HEK293 (cell line): Measurements from ENCODE around the gene SYDE1.

Experiments
- CTCF ChIA-PET: fragments of 350-600 bp; formaldehyde crosslinking; extraction: SDS; loops from one replicate; lab custom pipeline; 2021; ENCODE audit warnings: antibody characterized with exemption; lab: Yijun Ruan, JAX
- POLR2A ChIA-PET: fragments of 300-600 bp; formaldehyde crosslinking; extraction: SDS; loops from one replicate; lab custom pipeline; 2020; ENCODE audit warnings: antibody characterized with exemption, inconsistent platforms; lab: Yijun Ruan, JAX
- H3K27ac ChIP-seq: fragments of 200-500 bp; sonication (Bioruptor generic); 2 replicates; pipeline ENCODE4 v1.5.1; 2014; ENCODE audit warnings: low read depth, low read length, control low read depth, inconsistent platforms; ENCODE audit errors: extremely low read depth
- H3K36me3 ChIP-seq, 2 experiments: fragments of 200-500 bp in 1 of 2; sonication (Bioruptor generic) in 1 of 2; 1 replicate in 1 of 2; 2 replicates in 1 of 2; pipeline ENCODE4 v1.5.1; 2014 to 2017; ENCODE audit warnings: inconsistent platforms in 2 of 2, low read length in 2 of 2; ENCODE audit not compliant: control insufficient read depth in 2 of 2, insufficient read depth in 1 of 2
- H3K4me1 ChIP-seq: fragments of 200-500 bp; sonication (Bioruptor generic); 2 replicates; pipeline ENCODE4 v1.5.1; 2014; ENCODE audit warnings: mild to moderate bottlenecking, low read length, inconsistent platforms; ENCODE audit not compliant: control insufficient read depth, insufficient read depth
- H3K4me3 ChIP-seq: 2 replicates; pipeline ENCODE4 v1.5.1; 2011; ENCODE audit warnings: low read depth, mild to moderate bottlenecking, control low read depth, low read length, moderate library complexity
- H3K9me3 ChIP-seq: fragments of 200-500 bp; sonication (Bioruptor generic); 2 replicates; pipeline ENCODE4 v1.5.1; 2014; ENCODE audit warnings: low read depth, low read length, inconsistent platforms; ENCODE audit not compliant: control insufficient read depth, insufficient read depth
- GLI4 ChIP-seq: fragments of 450-650 bp; formaldehyde crosslinking; IDR thresholded peaks from 2 replicates; pipeline ENCODE4 v1.5.1; 2016; ENCODE audit warnings: missing biosample characterization, missing genetic modification characterization
- IKZF3 ChIP-seq: fragments of 450-650 bp; IDR thresholded peaks from 2 replicates; pipeline ENCODE4 v1.5.0; 2018; ENCODE audit warnings: missing biosample characterization, mild to moderate bottlenecking, missing genetic modification characterization, moderate library complexity
- TRIM28 ChIP-seq: IDR thresholded peaks from 2 replicates; pipeline ENCODE4 v1.6.1; 2011; ENCODE audit warnings: low read length, control low read depth, borderline replicate concordance
- WT1 ChIP-seq: fragments of 450-650 bp; formaldehyde crosslinking; IDR thresholded peaks from 2 replicates; pipeline ENCODE4 v1.5.1; 2016; ENCODE audit warnings: missing biosample characterization, missing genetic modification characterization
- ZBTB17 ChIP-seq: fragments of 450-650 bp; formaldehyde crosslinking; IDR thresholded peaks from 2 replicates; pipeline ENCODE4 v1.5.1; 2016; ENCODE audit warnings: missing biosample characterization, missing genetic modification characterization
- ZBTB48 ChIP-seq: fragments of 450-650 bp; formaldehyde crosslinking; IDR thresholded peaks from 2 replicates; pipeline ENCODE4 v1.5.1; 2016; ENCODE audit warnings: missing biosample characterization, missing genetic modification characterization
- ZEB2 ChIP-seq: fragments of 450-650 bp; formaldehyde crosslinking; IDR thresholded peaks from 2 replicates; pipeline ENCODE4 v1.5.1; 2016; ENCODE audit warnings: missing biosample characterization, missing genetic modification characterization
- ZNF16 ChIP-seq: fragments of 450-650 bp; formaldehyde crosslinking; IDR thresholded peaks from 2 replicates; pipeline ENCODE4 v1.5.1; 2016; ENCODE audit warnings: low read depth, missing biosample characterization, missing genetic modification characterization
- ZNF175 ChIP-seq: fragments of 450-650 bp; formaldehyde crosslinking; IDR thresholded peaks from 2 replicates; pipeline ENCODE4 v1.5.1; 2016; ENCODE audit warnings: missing biosample characterization, missing genetic modification characterization
- ZNF202 ChIP-seq: fragments of 450-650 bp; formaldehyde crosslinking; IDR thresholded peaks from 2 replicates; pipeline ENCODE4 v1.5.1; 2016; ENCODE audit warnings: missing biosample characterization, missing genetic modification characterization, borderline replicate concordance
- ZNF266 ChIP-seq: fragments of 450-650 bp; formaldehyde crosslinking; IDR thresholded peaks from 2 replicates; pipeline ENCODE4 v1.5.1; 2016; ENCODE audit warnings: missing biosample characterization, missing genetic modification characterization, low read depth
- ZNF37A ChIP-seq: fragments of 450-650 bp; IDR thresholded peaks from 2 replicates; pipeline ENCODE4 v1.5.1; 2018; ENCODE audit warnings: missing biosample characterization, missing genetic modification characterization
- ZNF394 ChIP-seq: fragments of 450-650 bp; formaldehyde crosslinking; IDR thresholded peaks from 2 replicates; pipeline ENCODE4 v1.5.1; 2016; ENCODE audit warnings: missing biosample characterization, missing genetic modification characterization, mild to moderate bottlenecking, moderate library complexity, borderline replicate concordance
- ZNF404 ChIP-seq: fragments of 450-650 bp; formaldehyde crosslinking; IDR thresholded peaks from 2 replicates; pipeline ENCODE4 v1.5.1; 2017; ENCODE audit warnings: missing biosample characterization, missing genetic modification characterization
- ZNF416 ChIP-seq: fragments of 450-650 bp; formaldehyde crosslinking; IDR thresholded peaks from 2 replicates; pipeline ENCODE4 v1.5.1; 2016; ENCODE audit warnings: missing biosample characterization, missing genetic modification characterization
- ZNF530 ChIP-seq: fragments of 450-650 bp; formaldehyde crosslinking; IDR thresholded peaks from 2 replicates; pipeline ENCODE4 v1.5.1; 2016; ENCODE audit warnings: low read depth, missing biosample characterization, missing genetic modification characterization
- ZNF560 ChIP-seq: fragments of 450-650 bp; formaldehyde crosslinking; IDR thresholded peaks from 2 replicates; pipeline ENCODE4 v1.5.1; 2017; ENCODE audit warnings: missing biosample characterization, missing genetic modification characterization, borderline replicate concordance
- ZNF600 ChIP-seq: fragments of 450-650 bp; formaldehyde crosslinking; IDR thresholded peaks from 2 replicates; pipeline ENCODE4 v1.5.1; 2016; ENCODE audit warnings: missing biosample characterization, missing genetic modification characterization
- ZNF621 ChIP-seq: fragments of 450-650 bp; formaldehyde crosslinking; IDR thresholded peaks from 2 replicates; pipeline ENCODE4 v1.5.1; 2017; ENCODE audit warnings: missing biosample characterization, missing genetic modification characterization
- ZNF626 ChIP-seq: fragments of 450-650 bp; sonication (Bioruptor Pico); formaldehyde crosslinking; IDR thresholded peaks from 2 replicates; pipeline ENCODE4 v1.5.1; 2018; ENCODE audit warnings: missing biosample characterization, missing genetic modification characterization, inconsistent platforms
- ZNF654 ChIP-seq: fragments of 450-650 bp; formaldehyde crosslinking; IDR thresholded peaks from 2 replicates; pipeline ENCODE4 v1.5.1; 2016; ENCODE audit warnings: low read depth, missing biosample characterization, missing genetic modification characterization
- ZNF777 ChIP-seq: fragments of 450-650 bp; formaldehyde crosslinking; IDR thresholded peaks from 2 replicates; pipeline ENCODE4 v1.5.1; 2017; ENCODE audit warnings: missing biosample characterization, missing genetic modification characterization, borderline replicate concordance
- ZNF792 ChIP-seq: fragments of 450-650 bp; formaldehyde crosslinking; IDR thresholded peaks from 2 replicates; pipeline ENCODE4 v1.5.1; 2016; ENCODE audit warnings: missing biosample characterization, missing genetic modification characterization
- ZSCAN23 ChIP-seq: fragments of 450-650 bp; formaldehyde crosslinking; IDR thresholded peaks from 2 replicates; pipeline ENCODE4 v1.5.1; 2016; ENCODE audit warnings: missing biosample characterization, missing genetic modification characterization
- TF ChIP-seq, protein P1 (sequence below): fragments of 450-650 bp; formaldehyde crosslinking; IDR thresholded peaks from 2 replicates; pipeline ENCODE4 v1.5.1; 2016; ENCODE audit warnings: missing biosample characterization, missing genetic modification characterization, low read depth
- TF ChIP-seq, protein P2 (sequence below): fragments of 450-650 bp; formaldehyde crosslinking; IDR thresholded peaks from 2 replicates; pipeline ENCODE4 v1.5.1; 2017; ENCODE audit warnings: missing biosample characterization, mild to moderate bottlenecking, missing genetic modification characterization, moderate library complexity
- TF ChIP-seq, protein P3 (sequence below): fragments of 450-650 bp; formaldehyde crosslinking; IDR thresholded peaks from 2 replicates; pipeline ENCODE4 v1.5.1; 2016; ENCODE audit warnings: missing biosample characterization, missing genetic modification characterization

SYDE1 gene

DNA sequence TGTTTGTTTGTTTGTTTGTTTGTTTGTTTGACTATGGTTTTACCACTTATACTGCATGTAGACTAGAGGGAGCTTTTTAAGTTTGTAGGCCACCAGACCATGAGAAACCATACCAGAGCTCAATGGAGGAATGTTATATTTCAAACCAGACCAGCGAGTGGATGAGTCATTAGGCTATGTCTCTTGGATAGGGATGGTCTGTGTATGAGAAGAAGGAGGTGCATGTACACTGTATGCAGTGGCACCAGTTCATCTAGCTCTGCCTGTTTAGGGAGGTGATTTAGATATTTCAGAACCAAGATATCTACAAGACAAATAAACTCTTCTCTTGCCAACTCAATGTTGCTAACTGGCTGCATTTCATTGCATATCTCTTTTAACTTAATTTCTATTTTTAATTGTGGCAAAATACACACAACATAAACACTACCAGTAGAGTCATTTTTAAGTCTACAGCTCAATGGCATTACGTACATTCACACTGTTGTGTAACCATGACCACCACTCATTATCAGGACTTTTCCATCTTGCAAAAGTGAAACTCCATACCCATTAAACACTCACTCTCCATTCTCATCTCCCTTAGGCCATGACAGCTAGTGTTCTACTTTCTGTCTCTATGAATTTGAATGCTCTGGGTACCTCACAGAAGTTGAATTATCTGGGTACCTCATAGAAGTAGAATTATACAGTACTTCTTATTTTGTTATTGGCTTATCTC lies 29.2 kb downstream of the SYDE1 start:
- Histone ChIP-seq H3K36me3 (no peaks in the 10 kb centered on the region), H3K9me3 (no peaks in the 10 kb centered on the region; the same call in 1 of the 2 replicates), H3K27ac (no peak overlapping the region), H3K4me1 (no peaks in the 10 kb centered on the region), H3K4me3 (no peak overlapping the region)
- ChIA-PET CTCF (interaction anchor here (0.6 to 1.0 kb wide), 3 partner anchors 13 to 125 kb away, joined by 4 to 5 read pairs (median 5); no protein-coding TSS in a partner anchor), POLR2A (no interaction called here)
- no peak for TF ChIP-seq GLI4
- TF ChIP-seq ZEB2 (tag by site-specific recombination), result no peak
- TF ChIP-seq ZNF175 (tag by site-specific recombination), result no peak
- TF ChIP-seq, protein P1, sequence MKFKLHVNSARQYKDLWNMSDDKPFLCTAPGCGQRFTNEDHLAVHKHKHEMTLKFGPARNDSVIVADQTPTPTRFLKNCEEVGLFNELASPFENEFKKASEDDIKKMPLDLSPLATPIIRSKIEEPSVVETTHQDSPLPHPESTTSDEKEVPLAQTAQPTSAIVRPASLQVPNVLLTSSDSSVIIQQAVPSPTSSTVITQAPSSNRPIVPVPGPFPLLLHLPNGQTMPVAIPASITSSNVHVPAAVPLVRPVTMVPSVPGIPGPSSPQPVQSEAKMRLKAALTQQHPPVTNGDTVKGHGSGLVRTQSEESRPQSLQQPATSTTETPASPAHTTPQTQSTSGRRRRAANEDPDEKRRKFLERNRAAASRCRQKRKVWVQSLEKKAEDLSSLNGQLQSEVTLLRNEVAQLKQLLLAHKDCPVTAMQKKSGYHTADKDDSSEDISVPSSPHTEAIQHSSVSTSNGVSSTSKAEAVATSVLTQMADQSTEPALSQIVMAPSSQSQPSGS (tag by site-specific recombination), result no peak
- no peak for TF ChIP-seq ZSCAN23 (tag by site-specific recombination)
- TF ChIP-seq ZNF654 (tag by site-specific recombination), result no peak
- no peak for TF ChIP-seq WT1
- TF ChIP-seq TRIM28, result no peak
- no peak for TF ChIP-seq IKZF3 (tag by site-specific recombination)
- no peak for TF ChIP-seq ZNF600 (tag by site-specific recombination)
- no peak for TF ChIP-seq ZNF394
- no peak for TF ChIP-seq ZBTB48
- TF ChIP-seq ZNF530, result no peak

DNA sequence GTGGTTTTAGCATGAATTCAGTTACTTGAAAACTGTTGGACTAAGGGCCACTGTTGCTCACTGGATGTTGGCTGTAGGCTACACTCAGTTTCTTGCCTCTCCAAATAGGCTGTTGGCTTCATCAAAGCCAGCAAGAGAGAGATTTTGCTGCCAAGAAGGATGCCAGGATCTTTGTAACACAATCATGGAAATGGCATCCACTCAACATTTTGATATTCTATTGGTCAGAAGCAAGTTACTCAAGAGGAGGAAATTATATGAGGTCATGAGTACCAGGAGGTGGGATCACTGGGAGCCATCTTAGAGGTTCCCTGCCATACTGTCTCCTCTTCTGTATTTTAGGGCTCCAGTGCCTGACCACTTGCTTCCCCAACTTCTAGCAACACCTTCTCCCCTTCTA lies 30.6 kb downstream of the SYDE1 start:
- H3K4me3 ChIP-seq, result no peak overlapping the region
- H3K9me3 ChIP-seq, result no peaks in the 10 kb centered on the region; the same call in 1 of the 2 replicates
- ChIA-PET POLR2A (no interaction called here), CTCF (interaction anchor here (0.7 to 1.2 kb wide), 2 partner anchors 16 to 237 kb away, joined by 4 to 5 read pairs; no protein-coding TSS in a partner anchor)
- TF ChIP-seq ZNF37A (tag by site-specific recombination), result no peak
- TF ChIP-seq ZBTB17 (tag by site-specific recombination), result no peak
- TF ChIP-seq, protein P2, sequence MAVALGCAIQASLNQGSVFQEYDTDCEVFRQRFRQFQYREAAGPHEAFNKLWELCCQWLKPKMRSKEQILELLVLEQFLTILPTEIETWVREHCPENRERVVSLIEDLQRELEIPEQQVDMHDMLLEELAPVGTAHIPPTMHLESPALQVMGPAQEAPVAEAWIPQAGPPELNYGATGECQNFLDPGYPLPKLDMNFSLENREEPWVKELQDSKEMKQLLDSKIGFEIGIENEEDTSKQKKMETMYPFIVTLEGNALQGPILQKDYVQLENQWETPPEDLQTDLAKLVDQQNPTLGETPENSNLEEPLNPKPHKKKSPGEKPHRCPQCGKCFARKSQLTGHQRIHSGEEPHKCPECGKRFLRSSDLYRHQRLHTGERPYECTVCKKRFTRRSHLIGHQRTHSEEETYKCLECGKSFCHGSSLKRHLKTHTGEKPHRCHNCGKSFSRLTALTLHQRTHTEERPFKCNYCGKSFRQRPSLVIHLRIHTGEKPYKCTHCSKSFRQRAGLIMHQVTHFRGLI, result no peak
- no peak for TF ChIP-seq ZNF404 (tag by site-specific recombination)
- no peak for TF ChIP-seq ZNF621
- no peak for TF ChIP-seq ZNF560 (tag by site-specific recombination)
- TF ChIP-seq, protein P3, sequence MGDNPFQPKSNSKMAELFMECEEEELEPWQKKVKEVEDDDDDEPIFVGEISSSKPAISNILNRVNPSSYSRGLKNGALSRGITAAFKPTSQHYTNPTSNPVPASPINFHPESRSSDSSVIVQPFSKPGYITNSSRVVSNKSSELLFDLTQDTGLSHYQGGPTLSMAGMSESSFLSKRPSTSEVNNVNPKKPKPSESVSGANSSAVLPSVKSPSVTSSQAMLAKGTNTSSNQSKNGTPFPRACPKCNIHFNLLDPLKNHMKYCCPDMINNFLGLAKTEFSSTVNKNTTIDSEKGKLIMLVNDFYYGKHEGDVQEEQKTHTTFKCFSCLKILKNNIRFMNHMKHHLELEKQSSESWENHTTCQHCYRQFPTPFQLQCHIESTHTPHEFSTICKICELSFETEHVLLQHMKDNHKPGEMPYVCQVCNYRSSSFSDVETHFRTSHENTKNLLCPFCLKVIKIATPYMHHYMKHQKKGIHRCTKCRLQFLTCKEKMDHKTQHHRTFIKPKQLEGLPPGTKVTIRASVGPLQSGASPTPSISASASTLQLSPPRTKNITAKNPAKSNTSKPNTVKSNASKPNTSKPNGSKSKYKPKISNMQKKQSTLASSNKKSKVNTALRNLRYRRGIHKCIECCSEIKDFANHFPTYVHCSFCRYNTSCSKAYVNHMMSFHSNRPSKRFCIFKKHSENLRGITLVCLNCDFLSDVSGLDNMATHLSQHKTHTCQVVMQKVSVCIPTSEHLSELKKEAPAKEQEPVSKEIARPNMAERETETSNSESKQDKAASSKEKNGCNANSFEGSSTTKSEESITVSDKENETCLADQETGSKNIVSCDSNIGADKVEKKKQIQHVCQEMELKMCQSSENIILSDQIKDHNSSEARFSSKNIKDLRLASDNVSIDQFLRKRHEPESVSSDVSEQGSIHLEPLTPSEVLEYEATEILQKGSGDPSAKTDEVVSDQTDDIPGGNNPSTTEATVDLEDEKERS, result no peak
- TF ChIP-seq ZNF394, result no peak
- TF ChIP-seq ZNF16, result no peak
- TF ChIP-seq ZNF626 (tag by site-specific recombination), result no peak
- TF ChIP-seq ZNF266 (tag by site-specific recombination), result no peak
- no peak for TF ChIP-seq ZNF777 (tag by site-specific recombination)
- TF ChIP-seq ZNF416 (tag by site-specific recombination), result no peak
- no peak for TF ChIP-seq ZNF202 (tag by site-specific recombination)
- no peak for TF ChIP-seq ZNF600 (tag by site-specific recombination)
- no peak for TF ChIP-seq ZNF792 (tag by site-specific recombination)
- H3K4me1 ChIP-seq, result no peaks in the 10 kb centered on the region
- no peak overlapping the region for H3K27ac ChIP-seq
- no peaks in the 10 kb centered on the region for H3K36me3 ChIP-seq
